HEK293 (cell line): Measurements from ENCODE around the gene SCGB3A1.
A peak's percentile ranks its signal among the peaks of the same experiment; 100 is the strongest.

ENCODE experiments used
- CTCF ChIA-PET: fragments of 350-600 bp; formaldehyde crosslinking; extraction: SDS; loops from one replicate; lab custom pipeline; 2021; ENCODE audit warnings: antibody characterized with exemption; lab: Yijun Ruan, JAX
- POLR2A ChIA-PET: fragments of 300-600 bp; formaldehyde crosslinking; extraction: SDS; loops from one replicate; lab custom pipeline; 2020; ENCODE audit warnings: antibody characterized with exemption, inconsistent platforms; lab: Yijun Ruan, JAX
- H3K27ac ChIP-seq: fragments of 200-500 bp; sonication (Bioruptor generic); 2 replicates; pipeline ENCODE4 v1.5.1; 2014; ENCODE audit warnings: low read depth, low read length, control low read depth, inconsistent platforms; ENCODE audit errors: extremely low read depth
- H3K36me3 ChIP-seq, 2 experiments: fragments of 200-500 bp in 1 of 2; sonication (Bioruptor generic) in 1 of 2; 1 replicate in 1 of 2; 2 replicates in 1 of 2; pipeline ENCODE4 v1.5.1; 2014 to 2017; ENCODE audit warnings: inconsistent platforms in 2 of 2, low read length in 2 of 2; ENCODE audit not compliant: control insufficient read depth in 2 of 2, insufficient read depth in 1 of 2
- H3K4me1 ChIP-seq: fragments of 200-500 bp; sonication (Bioruptor generic); 2 replicates; pipeline ENCODE4 v1.5.1; 2014; ENCODE audit warnings: mild to moderate bottlenecking, low read length, inconsistent platforms; ENCODE audit not compliant: control insufficient read depth, insufficient read depth
- H3K4me3 ChIP-seq: 2 replicates; pipeline ENCODE4 v1.5.1; 2011; ENCODE audit warnings: low read depth, mild to moderate bottlenecking, control low read depth, low read length, moderate library complexity
- H3K9me3 ChIP-seq: fragments of 200-500 bp; sonication (Bioruptor generic); 2 replicates; pipeline ENCODE4 v1.5.1; 2014; ENCODE audit warnings: low read depth, low read length, inconsistent platforms; ENCODE audit not compliant: control insufficient read depth, insufficient read depth
- PBX3 ChIP-seq: sonication (generic); formaldehyde crosslinking; IDR thresholded peaks from 2 replicates; pipeline ENCODE4 v1.8.1; 2022; ENCODE audit warnings: mild to moderate bottlenecking, moderate library complexity, missing genetic modification reagents
- ZBTB21 ChIP-seq: fragments of 450-650 bp; formaldehyde crosslinking; IDR thresholded peaks from 2 replicates; pipeline ENCODE4 v1.5.1; 2017; ENCODE audit warnings: missing biosample characterization, missing genetic modification characterization
- ZEB2 ChIP-seq: fragments of 450-650 bp; formaldehyde crosslinking; IDR thresholded peaks from 2 replicates; pipeline ENCODE4 v1.5.1; 2016; ENCODE audit warnings: missing biosample characterization, missing genetic modification characterization
- ZNF146 ChIP-seq: fragments of 450-650 bp; formaldehyde crosslinking; IDR thresholded peaks from 2 replicates; pipeline ENCODE4 v1.5.1; 2016; ENCODE audit warnings: missing biosample characterization, missing genetic modification characterization
- ZNF148 ChIP-seq: fragments of 450-650 bp; formaldehyde crosslinking; IDR thresholded peaks from 2 replicates; pipeline ENCODE4 v1.5.0; 2017; ENCODE audit warnings: missing biosample characterization, missing genetic modification characterization, borderline replicate concordance
- ZNF175 ChIP-seq: fragments of 450-650 bp; formaldehyde crosslinking; IDR thresholded peaks from 2 replicates; pipeline ENCODE4 v1.5.1; 2016; ENCODE audit warnings: missing biosample characterization, missing genetic modification characterization
- ZNF24 ChIP-seq: fragments of 450-650 bp; formaldehyde crosslinking; IDR thresholded peaks from 2 replicates; pipeline ENCODE4 v1.5.1; 2016; ENCODE audit warnings: missing biosample characterization, missing genetic modification characterization

Gene SCGB3A1

GRCh38 chr5:180545248-180545647 is 46.1 kb downstream of the SCGB3A1 start:
- H3K27ac ChIP-seq = no peak overlapping the region
- no peaks in the 10 kb centered on the region for H3K4me1 ChIP-seq
- H3K36me3 ChIP-seq = peaks cover 9 to 29% of the 10 kb centered on the region in 2 experiments; a peak in 2 of 3 replicates
- H3K9me3 ChIP-seq = no peaks in the 10 kb centered on the region
- ChIA-PET CTCF (interaction anchor here (0.6 kb wide), 1 partner anchor 223 kb away, joined by 4 read pairs; no protein-coding TSS in a partner anchor), POLR2A (no interaction called here)
- no peak overlapping the region for H3K4me3 ChIP-seq
- 0 out of 2 replicates have a peak, but pooled peaks have one; percentile 41 for TF ChIP-seq ZNF146
- no peak for TF ChIP-seq ZNF148

- H3K36me3 ChIP-seq = peaks cover 15 to 33% of the 10 kb centered on the region in 2 experiments; a peak in 2 of 3 replicates
- CTCF ChIA-PET = interaction anchor here (1.0 kb wide), 1 partner anchor 20 kb away, joined by 3 read pairs; no protein-coding TSS in a partner anchor
- no peaks in the 10 kb centered on the region for H3K4me1 ChIP-seq
- POLR2A ChIA-PET = no interaction called here
- TF ChIP-seq ZNF175 (no peak), PBX3 (no peak), ZEB2 (tag by site-specific recombination) (no peak), ZNF24 (tag by site-specific recombination) (no peak), ZBTB21 (no peak)
- no peak overlapping the region for H3K27ac ChIP-seq
- no peak overlapping the region for H3K4me3 ChIP-seq
- H3K9me3 ChIP-seq = no peaks in the 10 kb centered on the region
Observed at GRCh38 chr5:180541710-180542109, 49.6 kb downstream of the SCGB3A1 start.
